DOHH2 (cell line): Measurements from ENCODE around the gene C17orf100.
"Not testable (repeated sequence)": the region's sequence is repeated elsewhere in the genome, so short reads cannot be mapped to it uniquely, and the experiment has no call there.

Experiments
- H3F3A ChIP-seq: fragments of 200-600 bp; sonication (generic), shearing (Covaris generic); 2 replicates; pipeline ENCODE4 v1.6.0; 2016; ENCODE audit warnings: antibody characterized with exemption, mild to moderate bottlenecking; ENCODE audit not compliant: control insufficient read depth, insufficient read depth
- H3K27ac ChIP-seq: fragments of 200-600 bp; sonication (generic); 2 replicates; pipeline ENCODE4 v1.5.1; 2014; ENCODE audit warnings: low read depth, mild to moderate bottlenecking, low read length, moderate library complexity
- H3K27me3 ChIP-seq: fragments of 200-600 bp; sonication (generic); 2 replicates; pipeline ENCODE4 v1.6.1; 2014; ENCODE audit warnings: mild to moderate bottlenecking, low read length, mixed read lengths; ENCODE audit not compliant: control insufficient read depth
- H3K36me3 ChIP-seq: fragments of 200-600 bp; sonication (generic); 2 replicates; pipeline ENCODE4 v1.6.1; 2014; ENCODE audit warnings: mild to moderate bottlenecking, low read length, moderate library complexity, mixed read lengths; ENCODE audit not compliant: control insufficient read depth
- H3K4me1 ChIP-seq: fragments of 200-600 bp; sonication (generic); 2 replicates; pipeline ENCODE4 v1.6.1; 2014; ENCODE audit warnings: mild to moderate bottlenecking, low read length, mixed read lengths; ENCODE audit not compliant: control insufficient read depth
- H3K4me2 ChIP-seq: fragments of 200-600 bp; sonication (generic); 2 replicates; pipeline ENCODE4 v1.6.0; 2014; ENCODE audit warnings: mild to moderate bottlenecking, low read length, moderate library complexity
- H3K4me3 ChIP-seq: fragments of 200-600 bp; sonication (generic); 2 replicates; pipeline ENCODE4 v1.5.1; 2014; ENCODE audit warnings: mild to moderate bottlenecking, low read length, mixed read lengths
- H3K79me2 ChIP-seq: fragments of 200-600 bp; sonication (generic); 2 replicates; pipeline ENCODE4 v1.6.1; 2014; ENCODE audit warnings: mild to moderate bottlenecking, low read length, mixed read lengths; ENCODE audit not compliant: control insufficient read depth
- H3K9me2 ChIP-seq: fragments of 200-600 bp; sonication (generic); replicated peaks from 2 replicates; pipeline ENCODE4 v1.6.1; 2014; ENCODE audit warnings: mild to moderate bottlenecking, low read length, mixed read lengths; ENCODE audit not compliant: control insufficient read depth
- H3K9me3 ChIP-seq: fragments of 200-600 bp; sonication (generic); 2 replicates; pipeline ENCODE4 v1.6.1; 2014; ENCODE audit warnings: antibody characterized with exemption, low read length, mixed read lengths; ENCODE audit not compliant: control insufficient read depth, insufficient read depth
- H4K20me1 ChIP-seq: fragments of 200-600 bp; sonication (generic); 2 replicates; pipeline ENCODE4 v1.6.0; 2014; ENCODE audit warnings: low read depth, mild to moderate bottlenecking, antibody characterized with exemption, low read length, moderate library complexity; ENCODE audit not compliant: control insufficient read depth, insufficient read depth
- CTCF ChIP-seq: fragments of 200-600 bp; sonication (generic); IDR thresholded peaks from one replicate; pipeline ENCODE4 v1.5.1; 2014; ENCODE audit warnings: antibody characterized with exemption, mild to moderate bottlenecking, low read depth, low read length; ENCODE audit not compliant: poor library complexity, severe bottlenecking
- EZH2phosphoT487 ChIP-seq: fragments of 200-600 bp; sonication (generic); IDR thresholded peaks from 2 replicates; pipeline ENCODE4 v1.6.1; 2017; ENCODE audit warnings: borderline replicate concordance, mild to moderate bottlenecking, antibody characterized with exemption, low read length, moderate library complexity, mixed read lengths

Gene C17orf100

GRCh38 chr17:6691546-6691945 is 40.0 kb downstream of the C17orf100 start:
- no peaks in the 10 kb centered on the region for H3K9me3 ChIP-seq
- H3K4me2 ChIP-seq = no peak overlapping the region
- H3K9me2 ChIP-seq = no peaks in the 10 kb centered on the region
- H3K27me3 ChIP-seq = peaks cover 3% of the 10 kb centered on the region; the same call in 1 of the 2 replicates
- no peak overlapping the region for H3K4me3 ChIP-seq
- no peaks in the 10 kb centered on the region for H3F3A ChIP-seq
- no peaks in the 10 kb centered on the region for H3K4me1 ChIP-seq
- no peaks in the 10 kb centered on the region for H3K36me3 ChIP-seq
- TF ChIP-seq EZH2phosphoT487 (no peak), CTCF (no peak)
- H3K79me2 ChIP-seq = no peaks in the 10 kb centered on the region
- H3K27ac ChIP-seq = no peak overlapping the region
- H4K20me1 ChIP-seq = no peaks in the 10 kb centered on the region

GRCh38 chr17:6691958-6692357 is 40.4 kb downstream of the C17orf100 start:
- not testable (repeated sequence) for H3K27ac ChIP-seq, H3K9me3 ChIP-seq, H3K4me1 ChIP-seq, H3K9me2 ChIP-seq, H3K27me3 ChIP-seq, H3K36me3 ChIP-seq, H4K20me1 ChIP-seq, H3F3A ChIP-seq, H3K4me3 ChIP-seq, H3K79me2 ChIP-seq, H3K4me2 ChIP-seq

- Histone ChIP-seq H3K79me2 (no peaks in the 10 kb centered on the region), H4K20me1 (no peaks in the 10 kb centered on the region), H3K9me3 (no peaks in the 10 kb centered on the region), H3K36me3 (no peaks in the 10 kb centered on the region), H3K4me3 (no peak overlapping the region), H3K4me2 (no peak overlapping the region), H3K27me3 (peaks cover 3% of the 10 kb centered on the region; the same call in 1 of the 2 replicates), H3K4me1 (no peaks in the 10 kb centered on the region), H3F3A (no peaks in the 10 kb centered on the region), H3K27ac (no peak overlapping the region), H3K9me2 (no peaks in the 10 kb centered on the region)
- TF ChIP-seq EZH2phosphoT487 (no peak), CTCF (no peak)
Measured at GRCh38 chr17:6695051-6695450, 43.5 kb downstream of the C17orf100 start.

GRCh38 chr17:6695565-6695964 is 44.0 kb downstream of the C17orf100 start:
- no peaks in the 10 kb centered on the region for H3K36me3 ChIP-seq
- no peak overlapping the region for H3K27ac ChIP-seq
- peaks cover 3% of the 10 kb centered on the region; the same call in 1 of the 2 replicates for H3K27me3 ChIP-seq
- H3K9me3 ChIP-seq = no peaks in the 10 kb centered on the region
- H3K4me2 ChIP-seq = no peak overlapping the region
- H3K4me1 ChIP-seq = no peaks in the 10 kb centered on the region
- H3K79me2 ChIP-seq = no peaks in the 10 kb centered on the region
- H4K20me1 ChIP-seq = no peaks in the 10 kb centered on the region
- no peak for TF ChIP-seq EZH2phosphoT487
- TF ChIP-seq CTCF = no peak
- no peaks in the 10 kb centered on the region for H3K9me2 ChIP-seq
- no peak overlapping the region for H3K4me3 ChIP-seq
- no peaks in the 10 kb centered on the region for H3F3A ChIP-seq
